HS-27A (cell line): ENCODE results near the gene SUMO3.

Experiments
- DNase-seq: peaks from one replicate; pipeline ENCODE4 v3.0.0-alpha.2; 2012; ENCODE audit warnings: low read depth, missing footprints

The SUMO3 gene

GRCh38 chr21:44758781-44759627 is 58.9 kb downstream of the SUMO3 start:
- DNase-seq: no peak

GRCh38 chr21:44758141-44758561 is 59.7 kb downstream of the SUMO3 start:
- no peak for DNase-seq

GRCh38 chr21:44757731-44758130 is 60.1 kb downstream of the SUMO3 start:
- DNase-seq: no peak

- DNase-seq: no peak
These were observed 61.3 kb downstream of the SUMO3 start for GRCh38 chr21:44756423-44757185.
